ENCODE measurements around the gene LRRC8E.

LRRC8E gene

DNA sequence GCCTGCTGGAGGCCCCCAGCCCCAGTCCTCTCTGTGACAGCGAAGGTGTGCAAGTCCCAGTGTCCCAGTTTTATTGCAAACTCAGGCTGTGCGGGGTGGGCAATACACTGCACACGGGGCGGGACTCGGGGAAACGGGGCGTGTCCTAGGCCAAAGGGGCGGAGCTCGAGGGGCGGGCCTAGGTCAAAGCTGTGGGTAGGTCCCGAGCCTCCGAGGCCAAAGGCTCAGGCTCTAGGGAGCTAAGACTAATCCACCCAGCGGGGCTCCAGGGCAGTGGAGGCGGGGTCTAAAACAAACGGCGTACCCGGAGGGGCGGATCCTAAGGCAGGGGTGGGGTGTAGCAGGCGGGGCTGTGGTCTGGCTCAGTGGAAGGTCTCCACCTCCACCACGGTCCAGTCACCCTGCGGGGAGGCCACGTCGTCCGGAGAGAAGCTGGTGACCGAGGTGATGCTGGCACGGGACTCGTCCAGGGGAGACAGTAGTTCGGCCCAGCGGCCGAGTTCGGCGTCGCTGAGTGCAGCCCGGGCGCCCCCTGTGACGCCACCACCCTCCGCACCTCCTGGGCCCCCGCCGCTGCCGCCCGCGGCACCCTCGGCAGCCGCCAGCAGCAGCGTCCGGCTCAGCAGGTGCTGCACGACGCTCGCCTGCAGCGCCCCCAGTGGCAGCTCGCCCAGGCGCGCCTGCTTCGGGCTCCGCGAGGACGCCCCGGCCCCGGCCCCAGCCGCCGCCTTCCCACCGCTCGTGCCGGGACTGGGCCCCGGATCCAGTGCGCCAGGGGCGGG lies 19.4 kb upstream of the LRRC8E start:
- peak; percentile 77 for DNase-seq

DNA sequence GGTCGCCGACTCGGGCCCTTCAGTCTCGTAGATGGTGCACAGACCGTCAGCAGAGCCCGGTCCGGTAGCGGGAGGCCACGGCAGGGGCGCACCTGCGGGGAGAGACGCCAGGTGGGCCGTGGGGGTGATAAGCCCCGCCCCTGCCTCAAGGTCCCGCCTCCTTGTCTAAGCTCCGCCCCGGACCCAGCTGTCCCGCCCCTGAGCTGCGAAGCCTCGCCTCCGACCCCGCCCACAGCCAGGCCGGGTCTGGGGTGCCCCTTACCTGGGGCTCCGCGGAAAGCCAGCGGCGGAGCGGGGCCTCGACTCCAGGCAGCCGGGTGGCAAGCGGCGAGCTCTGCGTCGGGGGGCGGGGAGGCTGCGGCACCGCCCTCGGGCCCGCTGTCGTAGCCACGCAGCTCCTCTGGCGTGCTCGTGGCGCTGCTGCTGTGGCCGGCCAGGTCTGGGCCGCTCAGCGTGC lies 18.8 kb upstream of the LRRC8E start:
- peak; percentile 56 for DNase-seq

DNA sequence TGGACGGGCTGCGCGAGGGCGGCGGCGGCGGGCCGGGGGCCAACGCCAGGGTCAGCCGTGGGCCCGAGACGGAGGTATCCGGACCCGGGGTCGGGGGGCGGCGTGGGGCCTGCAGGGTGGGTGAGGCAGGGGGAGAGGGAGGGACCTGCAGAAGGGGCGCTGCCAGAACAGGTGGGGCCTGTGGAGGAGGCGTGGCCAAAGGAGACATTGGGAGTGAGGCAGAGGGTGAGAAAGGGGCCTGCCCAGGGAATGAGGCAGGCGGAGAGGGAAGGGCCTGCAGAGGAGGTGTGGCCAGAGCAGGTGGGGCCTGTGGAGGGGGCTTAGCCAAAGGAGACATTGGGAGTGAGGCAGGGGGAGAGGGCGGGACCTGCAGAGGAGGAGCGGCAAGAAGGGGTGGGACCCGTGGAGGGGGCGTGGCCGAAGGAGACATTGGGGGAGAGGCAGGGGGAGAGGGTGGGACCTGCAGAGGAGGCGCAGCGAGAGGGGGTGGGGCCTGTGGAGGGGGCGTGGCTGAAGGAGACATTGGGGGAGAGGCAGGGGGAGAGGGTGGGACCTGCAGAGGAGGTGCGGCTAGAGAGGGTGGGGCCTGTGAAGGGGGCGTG lies 18.3 kb upstream of the LRRC8E start:
- DNase-seq: no peak

DNA sequence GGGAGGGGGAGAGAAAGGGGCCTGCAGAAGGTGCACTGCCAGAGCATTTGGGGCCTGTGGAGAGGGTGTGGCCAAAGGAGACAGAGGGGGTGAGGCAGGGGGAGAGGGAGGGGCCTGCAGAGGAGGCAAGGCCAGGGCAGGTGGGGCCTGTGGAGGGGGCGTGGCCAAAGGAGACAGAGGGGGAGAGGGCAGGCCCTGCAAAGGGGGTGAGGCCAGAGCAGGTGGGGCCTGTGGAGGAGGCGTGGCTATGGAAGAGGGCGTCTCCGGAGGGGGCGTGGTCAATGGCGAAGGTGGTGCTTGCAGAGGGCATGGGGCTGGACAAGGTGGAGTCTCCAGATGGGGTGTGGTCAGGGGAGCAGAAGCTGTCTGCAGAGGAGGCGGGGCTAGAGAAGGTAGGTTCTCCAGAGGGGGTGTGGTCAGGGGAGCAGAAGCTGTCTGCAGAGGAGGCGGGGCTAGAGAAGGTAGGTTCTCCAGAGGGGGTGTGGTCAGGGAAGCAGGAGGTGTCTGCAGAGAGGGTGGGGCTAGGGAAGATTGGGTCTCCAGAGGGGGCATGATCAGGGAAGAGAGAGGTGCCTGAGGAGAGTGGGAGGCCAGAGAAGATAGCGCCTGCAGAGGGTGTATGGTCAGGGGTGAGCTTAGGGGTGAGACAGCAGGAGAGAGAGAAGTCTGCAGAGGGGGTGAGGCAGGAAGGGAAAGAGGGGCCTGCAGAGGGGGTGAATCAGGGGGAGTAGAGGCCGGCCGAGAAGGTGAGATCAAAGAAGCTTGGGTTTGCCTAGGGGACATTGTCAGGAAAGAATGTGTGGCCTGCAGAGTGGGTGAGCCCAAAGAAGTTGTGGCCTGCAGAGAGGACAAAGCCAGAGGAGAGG lies 17.5 kb upstream of the LRRC8E start:
- DNase-seq: no peak

DNA sequence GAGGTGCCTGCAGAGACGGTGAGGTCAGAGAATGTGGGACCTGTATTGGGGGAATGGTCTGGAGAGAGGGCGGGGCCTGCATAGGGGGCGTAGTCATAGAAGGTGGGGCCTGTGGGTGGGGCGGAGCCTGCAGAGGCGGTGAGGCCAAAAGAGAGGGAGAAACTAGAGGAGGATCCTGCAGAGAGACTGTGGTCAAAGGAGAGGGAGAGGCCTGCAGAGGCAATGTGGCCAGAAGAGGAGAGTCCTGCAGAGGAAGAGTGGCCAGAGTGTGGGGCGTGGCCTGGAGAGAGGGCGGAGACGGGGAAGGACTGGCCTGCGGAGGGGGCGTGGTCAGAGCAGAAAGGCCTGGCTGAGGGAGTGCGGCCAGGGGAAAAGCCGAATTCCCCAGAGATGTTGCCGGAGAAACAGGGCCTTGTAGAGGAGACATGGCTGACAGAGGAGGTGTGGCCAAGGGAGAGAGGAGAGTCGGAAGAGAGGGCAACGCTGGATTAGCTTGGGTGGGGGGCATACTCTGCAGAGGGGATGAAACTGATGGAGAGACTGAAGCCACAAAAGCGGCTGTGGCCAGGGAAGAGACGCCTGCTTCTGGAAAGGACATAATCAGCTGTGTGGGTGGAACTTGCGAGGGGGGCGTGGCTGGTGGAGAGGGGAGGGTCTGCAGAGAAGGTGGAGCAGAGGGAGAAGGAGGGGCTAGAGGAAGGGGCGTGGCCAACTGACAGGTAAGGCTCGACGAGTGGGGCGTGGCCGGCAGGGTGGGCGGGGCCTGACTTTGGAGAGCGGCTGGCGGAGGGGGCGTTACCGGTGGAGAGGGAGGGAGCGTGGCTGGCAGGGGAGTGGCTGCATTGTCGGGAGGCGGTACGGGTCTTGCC lies 16.6 kb upstream of the LRRC8E start:
- no peak for DNase-seq

DNA sequence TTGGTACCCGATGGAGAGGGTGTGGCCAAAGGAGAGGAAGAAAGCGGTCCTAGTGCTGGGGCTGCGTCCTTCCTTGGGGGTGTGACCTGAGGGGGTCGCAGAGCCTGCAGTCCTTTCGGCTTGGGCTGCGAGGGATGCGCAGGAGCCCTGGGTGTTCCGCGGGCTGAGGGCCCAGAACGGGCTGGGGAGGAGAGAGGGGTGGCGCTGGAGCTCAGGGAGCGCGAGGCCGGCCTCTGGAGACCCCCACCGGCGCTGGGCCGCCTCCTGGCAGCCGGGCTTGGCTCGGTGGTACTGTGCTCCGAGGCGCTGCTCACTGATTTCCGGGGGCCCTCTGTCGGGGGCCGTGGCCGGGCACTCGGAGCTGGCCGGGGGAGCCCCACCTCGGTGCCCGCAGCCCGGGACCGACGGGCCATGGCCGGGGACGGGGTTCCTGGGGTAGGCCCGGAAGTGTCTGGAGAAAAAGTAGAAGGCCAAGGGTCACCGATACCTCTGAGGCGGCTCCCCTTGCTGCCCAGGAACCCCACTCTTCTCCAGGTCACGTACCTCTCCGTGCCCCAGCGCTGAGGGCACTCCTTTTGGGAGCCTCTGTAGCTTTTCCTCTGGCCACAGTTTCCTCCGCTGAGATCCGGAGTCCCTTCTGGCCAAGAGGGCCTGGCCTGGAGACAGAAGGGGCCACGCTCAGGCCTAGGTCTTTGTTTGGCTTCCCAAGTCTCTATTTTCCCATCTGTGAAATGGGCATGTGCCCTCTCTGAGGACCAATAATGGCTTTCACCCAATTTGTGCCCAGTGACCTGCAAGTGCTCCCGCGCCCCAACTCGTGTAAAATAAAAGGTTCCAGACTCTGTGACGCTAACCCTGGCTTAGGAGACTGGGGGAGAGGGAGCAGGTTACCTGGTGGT lies 15.8 kb upstream of the LRRC8E start:
- no peak for DNase-seq

DNA sequence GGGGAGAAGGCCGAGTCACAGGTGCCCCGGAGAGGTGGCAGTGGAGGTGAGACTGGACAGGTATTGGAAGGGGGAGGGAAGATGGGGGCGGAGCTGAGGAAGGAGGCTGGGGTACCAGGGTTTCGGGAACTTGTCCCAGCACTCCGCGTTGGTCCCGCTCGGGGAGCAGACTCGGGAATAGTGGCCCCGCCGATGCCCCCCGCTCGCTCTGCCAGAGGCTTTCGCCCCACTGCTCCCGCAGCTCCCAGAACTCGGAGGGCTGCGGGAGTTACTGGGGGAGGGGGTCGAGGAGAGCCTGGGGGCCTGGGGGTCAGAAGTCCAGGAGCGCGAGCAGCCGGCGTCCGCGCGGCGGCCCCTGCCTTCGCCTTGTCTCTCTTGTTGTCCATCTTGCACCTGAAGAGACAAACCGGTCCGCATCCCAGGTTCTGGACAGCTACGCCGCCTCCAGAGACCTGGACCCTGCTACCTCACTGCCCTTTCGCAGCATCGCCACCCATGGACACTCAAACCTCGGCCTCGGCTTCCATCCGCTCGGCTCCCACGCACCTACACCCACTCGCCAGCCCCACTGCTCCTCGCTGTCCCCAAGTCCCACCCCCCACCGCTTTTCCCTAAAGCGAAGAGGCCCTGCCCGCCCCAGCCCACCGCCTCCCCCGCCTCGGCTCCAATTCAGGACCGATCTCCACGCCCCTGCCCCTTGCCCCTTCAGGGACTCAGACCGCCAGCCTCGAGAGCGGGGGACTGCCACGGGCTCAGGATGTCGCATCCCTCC lies 14.8 kb upstream of the LRRC8E start:
- no peak for DNase-seq

DNA sequence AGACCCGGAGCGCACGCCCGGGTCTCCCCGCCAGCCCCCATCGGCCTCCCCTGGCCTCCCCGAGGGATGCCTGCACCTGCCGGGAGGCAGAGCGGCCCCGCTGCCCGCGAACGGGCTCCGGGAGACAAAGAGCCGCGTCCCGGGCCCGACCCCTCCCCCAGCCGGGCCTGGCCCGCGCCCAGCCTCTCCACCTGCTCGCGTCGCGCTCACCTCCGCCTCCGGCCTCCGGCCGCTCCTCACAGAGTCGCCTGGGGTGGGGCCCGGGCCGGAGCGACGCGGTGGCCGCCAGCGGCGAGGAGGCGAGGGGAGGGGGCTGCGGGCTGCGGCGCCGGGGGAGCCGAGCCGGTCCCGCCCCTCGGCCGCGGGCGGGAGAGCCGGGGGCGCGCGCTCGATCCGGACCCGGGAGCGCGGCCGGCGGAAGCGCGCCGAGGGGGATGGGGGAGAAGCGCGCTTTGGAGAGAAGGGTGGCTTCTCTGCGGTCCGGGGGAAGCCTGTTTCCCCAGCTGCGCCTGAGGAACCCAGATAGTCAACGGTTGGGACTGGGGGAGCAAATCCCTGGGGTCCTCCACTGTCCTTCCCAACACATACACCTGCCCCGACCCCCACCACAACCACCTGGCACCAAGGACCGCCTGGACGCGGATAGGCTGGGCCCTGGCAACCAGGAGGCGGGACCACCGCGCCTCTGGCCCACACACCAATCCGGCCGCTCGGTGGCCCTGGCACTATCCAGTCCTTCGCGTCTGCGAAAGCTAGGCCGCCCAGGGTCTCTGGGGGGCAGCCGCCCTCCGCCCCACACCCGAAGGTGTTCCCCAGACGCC lies 14.0 kb upstream of the LRRC8E start, which contains the start of gene PRR36:
TSS of gene PRR36 (minus strand) at position 315 of the 821 bp plus-strand sequence. CDS start 701 bp downstream, outside the sequence.
- DNase-seq: no peak

DNA sequence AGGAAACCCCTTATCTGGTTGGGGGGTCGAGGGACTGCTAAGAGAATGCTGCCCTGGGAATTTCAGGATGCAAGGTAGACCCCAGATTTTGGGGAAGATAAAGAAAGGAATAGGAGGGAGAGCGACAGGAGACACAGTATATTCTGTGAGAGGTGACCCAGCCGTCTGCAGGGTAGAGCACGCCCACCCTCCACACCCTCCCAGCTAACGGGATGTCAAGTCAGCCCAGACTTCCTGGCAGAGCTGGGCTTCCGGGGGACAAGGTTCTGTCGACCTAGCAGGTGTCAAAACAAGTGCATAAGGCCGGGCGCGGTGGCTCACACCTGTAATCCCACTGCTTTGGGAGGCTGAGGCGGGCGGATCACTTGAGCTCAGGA lies 13.4 kb upstream of the LRRC8E start:
- DNase-seq: no peak

DNA sequence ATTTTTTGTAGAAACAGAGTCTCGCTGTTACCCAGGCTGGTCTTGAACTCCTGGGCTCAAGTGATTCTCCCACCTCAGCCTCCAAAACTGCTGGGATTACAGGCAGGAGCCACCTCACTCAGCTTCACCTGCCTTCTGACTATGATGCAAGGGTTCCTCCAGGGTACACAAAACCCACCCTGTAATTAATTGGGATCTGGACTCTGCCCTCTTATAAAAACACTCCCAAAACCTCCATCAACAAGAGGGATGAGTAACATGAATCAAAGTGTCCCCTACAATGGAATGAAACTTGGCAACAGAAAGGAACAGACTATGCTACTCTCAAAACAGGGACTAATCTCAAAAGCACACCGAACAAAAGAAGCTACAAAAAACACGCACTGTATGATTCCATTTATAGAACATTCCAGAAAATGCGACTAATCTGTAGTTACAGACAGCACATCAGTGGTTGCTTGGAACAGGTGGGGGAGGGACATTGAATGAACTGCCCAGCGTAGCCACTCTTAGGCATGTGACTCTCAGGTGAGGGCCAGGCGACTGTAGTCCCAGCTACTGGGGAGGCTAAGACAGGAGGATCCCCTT lies 11.0 kb upstream of the LRRC8E start:
- DNase-seq: no peak

DNA sequence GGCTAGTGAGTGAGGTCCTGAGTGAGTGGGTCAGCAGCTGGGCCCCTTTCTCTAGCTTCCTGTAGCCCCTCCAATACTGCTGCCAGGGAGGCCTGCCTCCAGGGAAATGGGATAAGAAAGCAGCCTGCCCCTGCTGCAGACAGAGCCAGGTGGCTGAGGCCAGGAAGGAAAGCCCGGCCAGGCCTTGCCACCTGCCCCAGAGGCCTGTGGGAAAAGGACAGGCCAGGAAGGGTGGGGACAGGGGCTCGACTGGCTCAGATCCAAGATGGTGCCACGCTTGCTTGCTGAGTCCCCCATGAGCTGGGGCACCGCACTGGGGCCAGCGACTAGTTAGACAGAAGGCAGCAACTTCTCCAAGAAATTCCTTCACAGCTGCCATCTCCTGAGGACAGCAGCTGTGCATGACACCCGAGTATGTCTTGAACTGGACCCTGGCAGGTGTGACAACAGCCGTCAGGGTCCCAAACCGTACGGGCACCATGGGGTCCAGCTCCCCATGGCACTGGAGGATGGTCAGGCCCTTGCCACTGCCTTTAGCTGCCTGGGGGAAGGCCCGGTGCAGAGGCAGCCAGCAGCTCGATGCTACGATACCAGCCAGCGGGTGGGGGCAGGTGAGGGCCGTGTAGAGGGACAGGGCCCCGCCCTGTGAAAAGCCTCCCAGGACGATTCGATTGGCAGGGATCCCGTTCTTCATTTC lies 9.1 kb upstream of the LRRC8E start:
- no peak for DNase-seq

DNA sequence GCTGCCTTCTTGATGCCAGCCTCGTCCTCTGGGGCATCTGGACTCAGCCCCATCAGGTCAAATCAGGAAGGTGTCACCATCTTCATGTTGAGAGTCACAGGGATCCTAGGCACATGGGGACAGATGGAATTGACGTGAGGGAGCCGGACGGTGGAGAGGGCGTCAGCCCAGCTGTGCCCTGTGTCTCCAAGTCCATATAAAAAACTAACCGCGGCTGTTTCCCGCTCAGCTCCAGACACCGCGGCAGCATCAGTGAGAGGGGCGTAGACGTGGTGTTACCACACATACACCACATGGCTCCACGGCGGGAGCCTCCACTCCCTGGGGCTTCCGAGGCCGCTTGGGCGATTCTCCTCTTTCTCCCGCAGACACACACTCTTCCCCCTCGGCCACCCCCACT lies 8.5 kb upstream of the LRRC8E start:
- DNase-seq: no peak

DNA sequence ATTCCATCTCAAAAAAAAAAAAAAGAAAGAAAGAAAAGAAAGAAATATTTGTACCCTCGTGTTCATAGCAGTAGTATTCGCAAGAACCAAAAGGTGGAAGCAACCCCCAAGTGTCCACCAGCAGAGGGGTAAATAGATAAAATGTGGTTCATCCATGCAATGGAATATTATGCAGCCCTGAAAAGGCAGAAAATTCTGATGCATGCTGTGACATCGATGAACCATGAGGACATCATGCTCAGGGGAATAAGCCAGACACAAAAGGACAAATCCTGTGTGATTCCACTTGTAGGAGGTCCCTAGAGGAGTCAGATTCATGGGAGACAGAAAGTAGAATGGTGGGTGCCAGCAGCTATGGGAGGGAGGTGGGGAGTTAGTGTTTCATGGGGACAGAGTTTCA lies 6.4 kb upstream of the LRRC8E start:
- no peak for DNase-seq

DNA sequence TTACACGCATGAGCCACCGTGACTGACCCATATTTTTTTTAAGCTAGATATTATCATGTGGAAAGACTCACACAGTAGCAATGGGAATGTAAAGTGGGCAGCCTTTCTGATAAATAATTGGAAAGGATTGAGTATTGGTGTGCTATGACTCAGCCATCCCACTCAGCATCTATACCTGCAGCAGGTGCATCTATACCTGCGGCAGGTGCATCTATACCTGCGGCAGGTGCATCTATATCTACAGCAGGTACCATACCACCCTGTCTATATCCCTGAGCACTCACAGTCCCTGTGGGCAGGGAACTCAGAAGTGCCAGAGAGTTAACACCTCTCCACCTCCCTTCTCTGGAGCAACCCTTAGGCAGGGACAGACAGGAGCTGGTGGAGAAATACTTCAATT lies 5.2 kb upstream of the LRRC8E start:
- DNase-seq: no peak

DNA sequence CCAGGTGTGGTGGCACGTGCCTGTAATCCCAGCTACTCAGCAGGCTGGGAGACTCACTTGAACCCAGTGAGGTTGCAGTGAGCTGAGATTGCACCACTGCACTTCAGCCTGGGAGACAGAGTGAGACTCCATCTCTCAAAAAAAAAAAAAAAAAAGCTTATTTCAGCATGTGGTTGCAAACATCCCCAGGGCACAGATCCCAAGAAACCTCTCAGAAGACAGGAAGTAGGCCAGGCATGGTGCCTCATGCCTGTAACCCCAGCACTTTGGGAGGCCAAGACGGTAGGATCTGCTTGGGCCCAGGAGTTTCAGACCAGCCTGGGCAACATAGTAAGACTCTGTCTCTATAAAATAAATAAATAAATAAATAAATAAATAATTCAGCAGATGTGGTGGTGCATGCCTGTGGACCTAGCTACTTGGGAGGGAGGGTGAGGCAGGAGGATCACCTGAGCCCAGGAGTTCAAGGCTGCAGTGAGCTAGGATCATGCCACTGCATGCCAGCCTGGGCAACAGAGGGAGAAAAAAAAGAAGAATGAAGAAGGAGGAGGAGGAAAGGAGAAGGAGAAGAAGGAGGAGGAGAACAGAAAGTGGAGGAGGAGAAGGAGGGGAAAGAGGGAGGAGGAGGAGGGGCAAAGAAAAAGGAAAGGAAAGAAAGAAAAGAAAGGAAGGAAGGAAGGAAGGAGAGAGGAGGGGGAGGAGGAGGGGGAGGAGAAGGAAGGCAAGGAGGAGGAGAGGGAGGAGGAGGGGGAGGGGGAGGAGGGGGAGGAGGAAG lies 4.3 kb upstream of the LRRC8E start:
- DNase-seq: no peak

DNA sequence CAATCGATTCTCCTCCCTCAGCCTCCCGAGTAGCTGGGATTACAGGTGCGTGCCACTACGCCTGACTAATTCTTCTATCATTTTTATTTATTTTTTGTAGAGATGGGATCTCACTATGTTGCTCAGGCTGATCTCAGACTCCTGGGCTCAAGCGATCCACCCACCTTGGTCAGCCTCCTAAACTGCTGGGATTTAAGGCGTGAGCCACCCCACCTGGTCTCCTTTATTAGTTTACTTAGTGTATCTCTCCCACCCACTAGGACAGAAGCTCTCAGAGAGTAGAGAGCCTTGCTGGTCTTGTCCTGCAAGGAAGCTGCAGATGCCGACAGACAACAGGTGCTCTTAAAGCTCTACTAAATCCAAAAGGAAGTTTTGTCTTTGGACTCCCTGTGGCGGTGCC lies 2.5 kb upstream of the LRRC8E start:
- DNase-seq: no peak

DNA sequence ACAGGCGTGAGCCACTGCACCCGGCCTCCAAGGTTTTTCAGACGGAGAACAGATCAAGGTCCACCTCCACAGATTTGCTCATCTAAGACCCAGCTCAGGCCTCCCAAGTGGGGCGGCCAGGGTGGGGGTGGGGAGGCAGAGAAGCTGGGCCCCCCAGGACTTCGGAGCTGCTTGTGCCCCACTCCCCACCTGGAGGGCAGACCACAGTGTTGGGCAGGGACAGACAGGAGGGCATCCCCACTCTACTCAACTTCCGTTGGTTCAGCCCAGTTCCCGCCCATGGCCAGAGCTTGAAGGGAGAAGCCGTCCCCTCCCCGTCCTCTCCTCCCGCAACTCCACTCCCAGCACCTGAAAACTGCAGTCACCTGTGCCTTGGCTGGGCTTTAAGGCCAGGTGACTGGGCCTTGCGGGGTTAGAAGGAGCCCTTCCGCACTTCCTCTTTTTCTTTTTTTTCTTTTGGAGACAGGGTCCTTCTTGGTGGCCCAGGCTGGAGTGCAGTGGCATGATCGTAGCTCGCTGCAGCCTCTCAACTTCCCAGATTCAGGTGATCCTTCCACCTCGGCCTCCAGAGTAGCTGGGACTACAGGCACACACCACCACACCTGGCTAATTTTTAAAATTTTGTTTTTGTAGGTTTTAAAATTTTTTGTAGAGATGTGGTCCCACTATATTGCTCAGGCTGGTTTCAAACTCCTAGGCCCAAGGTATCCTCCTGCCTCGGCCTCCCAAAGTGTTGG lies 734 bp upstream of the LRRC8E start:
- no peak for DNase-seq
